ENCODE results near the gene MC1R. TPM values are rescaled to one million over a fixed set of nuclear protein-coding genes. Genes with fewer than 3 reads are reported as not detected.
"Not testable (repeated sequence)": the region's sequence is repeated elsewhere in the genome, so short reads cannot be mapped to it uniquely, and the experiment has no call there.

The MC1R gene
- total RNA-seq, 8 experiments from 2014 or later: 2.8 to 8.4 (median 5.1) TPM

GRCh38 chr16:89965447-89966225 lies 47.0 kb downstream of the MC1R start:
- peak in 5 of 8 experiments; percentile 7 to 22 (median 11) for ATAC-seq (replicated peaks in 6 of 8)
- Histone ChIP-seq H3K27ac (no peak overlapping the region), H3K4me3 (no peak overlapping the region), H3K4me1 (replicated peaks in 1 of 2) (peaks cover 0 to 14% of the 10 kb centered on the region in 2 donors)
- in situ Hi-C loops (cut with MboI; ENCODE audit: low pct_unique_long_range_greater_than_20kb in 2 of 9, low sequenced_read_pairs in 9 of 9, unreplicated experiment in 9 of 9): no loop called here
- 80 to 100% (median 91%) methylated on average over 1 to 7 of the region's 30 CpGs; no CpG with 5 or more reads in 4 of the 10 experiments for WGBS, 10 experiments

- in situ Hi-C loops (cut with MboI; ENCODE audit: low pct_unique_long_range_greater_than_20kb in 2 of 9, low sequenced_read_pairs in 9 of 9, unreplicated experiment in 9 of 9): no loop called here
- Histone ChIP-seq H3K27ac (no peak overlapping the region), H3K4me1 (replicated peaks in 1 of 2) (peaks cover 11 to 22% of the 10 kb centered on the region in 2 donors), H3K4me3 (no peak overlapping the region)
- ATAC-seq (replicated peaks in 6 of 8): peak in 2 of 8 experiments; percentile 6 to 15
- WGBS, 10 experiments: 35 to 92% (median 75%) methylated on average over 2 to 5 of the region's 9 CpGs; no CpG with 5 or more reads in 6 of the 10 experiments
Observed at GRCh38 chr16:89966756-89967155, 48.1 kb downstream of the MC1R start.

- H3K4me3 ChIP-seq; ATAC-seq (replicated peaks in 6 of 8); in situ Hi-C loops (cut with MboI; ENCODE audit: low pct_unique_long_range_greater_than_20kb in 2 of 9, low sequenced_read_pairs in 9 of 9, unreplicated experiment in 9 of 9); H3K27ac ChIP-seq: not testable (repeated sequence)
- 17 to 89% (median 27%) methylated on average over 1 to 3 of the region's 5 CpGs; no CpG with 5 or more reads in 3 of the 10 experiments for WGBS, 10 experiments
- peaks cover 13 to 26% of the 10 kb centered on the region in 2 donors for H3K4me1 ChIP-seq (replicated peaks in 1 of 2)
Observed at GRCh38 chr16:89967436-89967835, 48.8 kb downstream of the MC1R start.

GRCh38 chr16:89968074-89968473 lies 49.4 kb downstream of the MC1R start:
- ATAC-seq (replicated peaks in 6 of 8); H3K27ac ChIP-seq; in situ Hi-C loops (cut with MboI; ENCODE audit: low pct_unique_long_range_greater_than_20kb in 2 of 9, low sequenced_read_pairs in 9 of 9, unreplicated experiment in 9 of 9); H3K4me3 ChIP-seq: not testable (repeated sequence)
- H3K4me1 ChIP-seq (replicated peaks in 1 of 2): peaks cover 13 to 26% of the 10 kb centered on the region in 2 donors
- 20 to 76% (median 68%) methylated on average over 1 to 8 of the region's 11 CpGs; no CpG with 5 or more reads in 7 of the 10 experiments for WGBS, 10 experiments

GRCh38 chr16:89969741-89970410 lies 51.2 kb downstream of the MC1R start:
- H3K4me3 ChIP-seq: no peak overlapping the region
- in situ Hi-C loops (cut with MboI; ENCODE audit: low pct_unique_long_range_greater_than_20kb in 2 of 9, low sequenced_read_pairs in 9 of 9, unreplicated experiment in 9 of 9): no loop called here
- H3K27ac ChIP-seq: no peak overlapping the region
- no peak for ATAC-seq (replicated peaks in 6 of 8)
- peaks cover 18 to 32% of the 10 kb centered on the region in 2 donors for H3K4me1 ChIP-seq (replicated peaks in 1 of 2)
- WGBS, 10 experiments: 84 to 100% (median 98%) methylated on average over 1 to 5 of the region's 6 CpGs

Other genes with a start within 250 kb of the MC1R start
- 100 to 1,000 TPM in 1 of 8 experiments, 10 to 100 TPM in 7; 18.3 to 122 (median 46.6) TPM for gene CDK10, start 232.2 kb upstream of the MC1R start, total RNA-seq
- gene SPATA2L, start 217.2 kb upstream of the MC1R start, total RNA-seq: 10 to 100 TPM in 1 of 8 experiments, 1 to 10 TPM in 7; 2.1 to 10.7 (median 6.2) TPM
- gene VPS9D1, start 198.0 kb upstream of the MC1R start, total RNA-seq: 10 to 100 TPM in 3 of 8 experiments, 1 to 10 TPM in 5; 4.5 to 14.6 (median 8.9) TPM
- 10 to 100 TPM; 10.5 to 61.0 (median 16.0) TPM for gene ZNF276, start 197.3 kb upstream of the MC1R start, total RNA-seq
- gene FANCA, start 102.2 kb upstream of the MC1R start, total RNA-seq: 10 to 100 TPM in 3 of 8 experiments, 1 to 10 TPM in 5; 3.7 to 59.7 (median 7.7) TPM
- 10 to 100 TPM in 6 of 8 experiments, 1 to 10 TPM in 2; 3.7 to 21.5 (median 14.0) TPM for gene SPIRE2, start 90.4 kb upstream of the MC1R start, total RNA-seq
- 100 to 1,000 TPM in 7 of 8 experiments, 10 to 100 TPM in 1; 94.7 to 213 (median 143) TPM for gene TCF25, start 45.3 kb upstream of the MC1R start, total RNA-seq
- 1,000 to 10,000 TPM in 1 of 8 experiments, 100 to 1,000 TPM in 5, 10 to 100 TPM in 2; 34.7 to 2,215 (median 670) TPM for gene TUBB3, start 4.5 kb downstream of the MC1R start, total RNA-seq
- 10 to 100 TPM; 30.4 to 65.0 (median 55.0) TPM for gene DEF8, start 29.9 kb downstream of the MC1R start, total RNA-seq
- 10 to 100 TPM in 5 of 8 experiments, 1 to 10 TPM in 2, under 1 TPM in 1; 0.56 to 26.3 (median 14.2) TPM for gene DBNDD1, start 100.6 kb downstream of the MC1R start, total RNA-seq
- under 1 TPM in 4 of 8 experiments, not detected in 4; 0.14 to 0.47 (median 0.26) TPM for gene PRDM7, start 158.5 kb downstream of the MC1R start, total RNA-seq